ENCODE measurements around the gene ZBTB33. TPM values are rescaled to one million over a fixed set of nuclear protein-coding genes. Genes with fewer than 3 reads are reported as not detected.
A peak's percentile ranks its signal among the peaks of the same experiment; 100 is the strongest.

Gene ZBTB33
- total and polyA plus RNA-seq, 2 of the 13 experiments (the other 11 are each of a cell fraction or from before 2014, with no cell fraction given), result 6.5 to 20.2 TPM

DNA sequence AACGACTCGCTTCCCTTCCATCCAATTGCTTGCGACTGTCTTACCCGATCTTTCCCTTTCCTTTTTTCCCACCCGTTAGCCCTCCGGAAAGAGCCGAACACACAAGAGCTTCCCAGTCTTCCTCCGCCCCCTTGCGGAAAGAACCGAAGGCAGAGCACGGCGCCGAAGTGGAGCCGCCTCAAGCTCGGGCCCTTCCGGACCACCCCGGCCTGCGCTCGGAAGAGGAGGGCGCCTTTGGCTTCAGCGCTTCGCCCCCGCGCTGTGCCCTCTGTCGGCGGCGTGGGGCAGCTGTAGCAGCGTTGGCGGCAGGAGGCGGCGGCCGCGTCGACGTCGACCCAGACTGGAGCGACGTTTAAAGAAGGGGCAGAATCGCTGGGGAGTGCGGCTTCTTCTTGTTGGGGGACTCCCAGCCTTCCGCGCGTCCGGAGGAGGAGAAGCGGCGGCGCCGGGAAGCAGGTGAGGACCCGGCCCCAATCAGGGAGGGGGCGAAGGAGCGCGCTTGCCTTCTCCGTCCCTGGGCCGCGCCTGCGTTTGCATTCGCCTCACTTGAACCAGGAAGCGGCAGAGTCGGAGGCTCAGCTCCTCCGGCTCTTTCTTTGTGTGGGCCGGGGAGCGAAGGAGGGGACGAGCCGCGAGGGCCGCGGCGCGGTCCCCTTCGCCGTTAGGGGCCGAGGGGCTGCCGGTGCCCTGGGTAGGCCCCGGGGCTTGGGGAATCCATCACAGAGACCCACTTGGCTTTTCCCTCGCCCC lies at the start of gene ZBTB33 (continued):
- TF ChIP-seq, protein P1, sequence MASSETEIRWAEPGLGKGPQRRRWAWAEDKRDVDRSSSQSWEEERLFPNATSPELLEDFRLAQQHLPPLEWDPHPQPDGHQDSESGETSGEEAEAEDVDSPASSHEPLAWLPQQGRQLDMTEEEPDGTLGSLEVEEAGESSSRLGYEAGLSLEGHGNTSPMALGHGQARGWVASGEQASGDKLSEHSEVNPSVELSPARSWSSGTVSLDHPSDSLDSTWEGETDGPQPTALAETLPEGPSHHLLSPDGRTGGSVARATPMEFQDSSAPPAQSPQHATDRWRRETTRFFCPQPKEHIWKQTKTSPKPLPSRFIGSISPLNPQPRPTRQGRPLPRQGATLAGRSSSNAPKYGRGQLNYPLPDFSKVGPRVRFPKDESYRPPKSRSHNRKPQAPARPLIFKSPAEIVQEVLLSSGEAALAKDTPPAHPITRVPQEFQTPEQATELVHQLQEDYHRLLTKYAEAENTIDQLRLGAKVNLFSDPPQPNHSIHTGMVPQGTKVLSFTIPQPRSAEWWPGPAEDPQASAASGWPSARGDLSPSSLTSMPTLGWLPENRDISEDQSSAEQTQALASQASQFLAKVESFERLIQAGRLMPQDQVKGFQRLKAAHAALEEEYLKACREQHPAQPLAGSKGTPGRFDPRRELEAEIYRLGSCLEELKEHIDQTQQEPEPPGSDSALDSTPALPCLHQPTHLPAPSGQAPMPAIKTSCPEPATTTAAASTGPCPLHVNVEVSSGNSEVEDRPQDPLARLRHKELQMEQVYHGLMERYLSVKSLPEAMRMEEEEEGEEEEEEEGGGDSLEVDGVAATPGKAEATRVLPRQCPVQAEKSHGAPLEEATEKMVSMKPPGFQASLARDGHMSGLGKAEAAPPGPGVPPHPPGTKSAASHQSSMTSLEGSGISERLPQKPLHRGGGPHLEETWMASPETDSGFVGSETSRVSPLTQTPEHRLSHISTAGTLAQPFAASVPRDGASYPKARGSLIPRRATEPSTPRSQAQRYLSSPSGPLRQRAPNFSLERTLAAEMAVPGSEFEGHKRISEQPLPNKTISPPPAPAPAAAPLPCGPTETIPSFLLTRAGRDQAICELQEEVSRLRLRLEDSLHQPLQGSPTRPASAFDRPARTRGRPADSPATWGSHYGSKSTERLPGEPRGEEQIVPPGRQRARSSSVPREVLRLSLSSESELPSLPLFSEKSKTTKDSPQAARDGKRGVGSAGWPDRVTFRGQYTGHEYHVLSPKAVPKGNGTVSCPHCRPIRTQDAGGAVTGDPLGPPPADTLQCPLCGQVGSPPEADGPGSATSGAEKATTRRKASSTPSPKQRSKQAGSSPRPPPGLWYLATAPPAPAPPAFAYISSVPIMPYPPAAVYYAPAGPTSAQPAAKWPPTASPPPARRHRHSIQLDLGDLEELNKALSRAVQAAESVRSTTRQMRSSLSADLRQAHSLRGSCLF (CRISPR knock-in tag; IDR thresholded peaks at IDR 0.05; ENCODE audit: borderline replicate concordance), result no peak
- TF ChIP-seq ZNF333 (CRISPR knock-in tag; IDR thresholded peaks at IDR 0.05; ENCODE audit: borderline replicate concordance), result no peak
- no peak for TF ChIP-seq MBNL3 (CRISPR knock-in tag; conservative IDR thresholded peaks at IDR 0.05)
- TF ChIP-seq MIER2 (CRISPR knock-in tag; IDR thresholded peaks at IDR 0.05), result no peak
- TF ChIP-seq, protein P2, sequence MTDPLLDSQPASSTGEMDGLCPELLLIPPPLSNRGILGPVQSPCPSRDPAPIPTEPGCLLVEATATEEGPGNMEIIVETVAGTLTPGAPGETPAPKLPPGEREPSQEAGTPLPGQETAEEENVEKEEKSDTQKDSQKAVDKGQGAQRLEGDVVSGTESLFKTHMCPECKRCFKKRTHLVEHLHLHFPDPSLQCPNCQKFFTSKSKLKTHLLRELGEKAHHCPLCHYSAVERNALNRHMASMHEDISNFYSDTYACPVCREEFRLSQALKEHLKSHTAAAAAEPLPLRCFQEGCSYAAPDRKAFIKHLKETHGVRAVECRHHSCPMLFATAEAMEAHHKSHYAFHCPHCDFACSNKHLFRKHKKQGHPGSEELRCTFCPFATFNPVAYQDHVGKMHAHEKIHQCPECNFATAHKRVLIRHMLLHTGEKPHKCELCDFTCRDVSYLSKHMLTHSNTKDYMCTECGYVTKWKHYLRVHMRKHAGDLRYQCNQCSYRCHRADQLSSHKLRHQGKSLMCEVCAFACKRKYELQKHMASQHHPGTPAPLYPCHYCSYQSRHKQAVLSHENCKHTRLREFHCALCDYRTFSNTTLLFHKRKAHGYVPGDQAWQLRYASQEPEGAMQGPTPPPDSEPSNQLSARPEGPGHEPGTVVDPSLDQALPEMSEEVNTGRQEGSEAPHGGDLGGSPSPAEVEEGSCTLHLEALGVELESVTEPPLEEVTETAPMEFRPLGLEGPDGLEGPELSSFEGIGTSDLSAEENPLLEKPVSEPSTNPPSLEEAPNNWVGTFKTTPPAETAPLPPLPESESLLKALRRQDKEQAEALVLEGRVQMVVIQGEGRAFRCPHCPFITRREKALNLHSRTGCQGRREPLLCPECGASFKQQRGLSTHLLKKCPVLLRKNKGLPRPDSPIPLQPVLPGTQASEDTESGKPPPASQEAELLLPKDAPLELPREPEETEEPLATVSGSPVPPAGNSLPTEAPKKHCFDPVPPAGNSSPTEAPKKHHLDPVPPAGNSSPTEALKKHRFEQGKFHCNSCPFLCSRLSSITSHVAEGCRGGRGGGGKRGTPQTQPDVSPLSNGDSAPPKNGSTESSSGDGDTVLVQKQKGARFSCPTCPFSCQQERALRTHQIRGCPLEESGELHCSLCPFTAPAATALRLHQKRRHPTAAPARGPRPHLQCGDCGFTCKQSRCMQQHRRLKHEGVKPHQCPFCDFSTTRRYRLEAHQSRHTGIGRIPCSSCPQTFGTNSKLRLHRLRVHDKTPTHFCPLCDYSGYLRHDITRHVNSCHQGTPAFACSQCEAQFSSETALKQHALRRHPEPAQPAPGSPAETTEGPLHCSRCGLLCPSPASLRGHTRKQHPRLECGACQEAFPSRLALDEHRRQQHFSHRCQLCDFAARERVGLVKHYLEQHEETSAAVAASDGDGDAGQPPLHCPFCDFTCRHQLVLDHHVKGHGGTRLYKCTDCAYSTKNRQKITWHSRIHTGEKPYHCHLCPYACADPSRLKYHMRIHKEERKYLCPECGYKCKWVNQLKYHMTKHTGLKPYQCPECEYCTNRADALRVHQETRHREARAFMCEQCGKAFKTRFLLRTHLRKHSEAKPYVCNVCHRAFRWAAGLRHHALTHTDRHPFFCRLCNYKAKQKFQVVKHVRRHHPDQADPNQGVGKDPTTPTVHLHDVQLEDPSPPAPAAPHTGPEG (CRISPR knock-in tag; IDR thresholded peaks at IDR 0.05), result no peak
- no peak for TF ChIP-seq ZNF781 (CRISPR knock-in tag; IDR thresholded peaks at IDR 0.05; ENCODE audit: borderline replicate concordance, not compliant biosample characterization)
- TF ChIP-seq FOXA1 (IDR thresholded peaks at IDR 0.05), result no peak
- TF ChIP-seq FOXA1 (CRISPR knock-in tag; IDR thresholded peaks at IDR 0.05), result no peak
- no peak for TF ChIP-seq NR2F1 (CRISPR knock-in tag; IDR thresholded peaks at IDR 0.05)
- TF ChIP-seq, protein P3, sequence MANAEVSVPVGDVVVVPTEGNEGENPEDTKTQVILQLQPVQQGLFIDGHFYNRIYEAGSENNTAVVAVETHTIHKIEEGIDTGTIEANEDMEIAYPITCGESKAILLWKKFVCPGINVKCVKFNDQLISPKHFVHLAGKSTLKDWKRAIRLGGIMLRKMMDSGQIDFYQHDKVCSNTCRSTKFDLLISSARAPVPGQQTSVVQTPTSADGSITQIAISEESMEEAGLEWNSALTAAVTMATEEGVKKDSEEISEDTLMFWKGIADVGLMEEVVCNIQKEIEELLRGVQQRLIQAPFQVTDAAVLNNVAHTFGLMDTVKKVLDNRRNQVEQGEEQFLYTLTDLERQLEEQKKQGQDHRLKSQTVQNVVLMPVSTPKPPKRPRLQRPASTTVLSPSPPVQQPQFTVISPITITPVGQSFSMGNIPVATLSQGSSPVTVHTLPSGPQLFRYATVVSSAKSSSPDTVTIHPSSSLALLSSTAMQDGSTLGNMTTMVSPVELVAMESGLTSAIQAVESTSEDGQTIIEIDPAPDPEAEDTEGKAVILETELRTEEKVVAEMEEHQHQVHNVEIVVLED (CRISPR knock-in tag; IDR thresholded peaks at IDR 0.05; ENCODE audit: borderline replicate concordance), result peak; percentile 74
- TF ChIP-seq, protein P4, sequence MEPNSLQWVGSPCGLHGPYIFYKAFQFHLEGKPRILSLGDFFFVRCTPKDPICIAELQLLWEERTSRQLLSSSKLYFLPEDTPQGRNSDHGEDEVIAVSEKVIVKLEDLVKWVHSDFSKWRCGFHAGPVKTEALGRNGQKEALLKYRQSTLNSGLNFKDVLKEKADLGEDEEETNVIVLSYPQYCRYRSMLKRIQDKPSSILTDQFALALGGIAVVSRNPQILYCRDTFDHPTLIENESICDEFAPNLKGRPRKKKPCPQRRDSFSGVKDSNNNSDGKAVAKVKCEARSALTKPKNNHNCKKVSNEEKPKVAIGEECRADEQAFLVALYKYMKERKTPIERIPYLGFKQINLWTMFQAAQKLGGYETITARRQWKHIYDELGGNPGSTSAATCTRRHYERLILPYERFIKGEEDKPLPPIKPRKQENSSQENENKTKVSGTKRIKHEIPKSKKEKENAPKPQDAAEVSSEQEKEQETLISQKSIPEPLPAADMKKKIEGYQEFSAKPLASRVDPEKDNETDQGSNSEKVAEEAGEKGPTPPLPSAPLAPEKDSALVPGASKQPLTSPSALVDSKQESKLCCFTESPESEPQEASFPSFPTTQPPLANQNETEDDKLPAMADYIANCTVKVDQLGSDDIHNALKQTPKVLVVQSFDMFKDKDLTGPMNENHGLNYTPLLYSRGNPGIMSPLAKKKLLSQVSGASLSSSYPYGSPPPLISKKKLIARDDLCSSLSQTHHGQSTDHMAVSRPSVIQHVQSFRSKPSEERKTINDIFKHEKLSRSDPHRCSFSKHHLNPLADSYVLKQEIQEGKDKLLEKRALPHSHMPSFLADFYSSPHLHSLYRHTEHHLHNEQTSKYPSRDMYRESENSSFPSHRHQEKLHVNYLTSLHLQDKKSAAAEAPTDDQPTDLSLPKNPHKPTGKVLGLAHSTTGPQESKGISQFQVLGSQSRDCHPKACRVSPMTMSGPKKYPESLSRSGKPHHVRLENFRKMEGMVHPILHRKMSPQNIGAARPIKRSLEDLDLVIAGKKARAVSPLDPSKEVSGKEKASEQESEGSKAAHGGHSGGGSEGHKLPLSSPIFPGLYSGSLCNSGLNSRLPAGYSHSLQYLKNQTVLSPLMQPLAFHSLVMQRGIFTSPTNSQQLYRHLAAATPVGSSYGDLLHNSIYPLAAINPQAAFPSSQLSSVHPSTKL (CRISPR knock-in tag; IDR thresholded peaks at IDR 0.05), result peak; percentile 63

Measured in HepG2 (cell line).